Measurements from ENCODE around the gene APC. TPM values are rescaled to one million over a fixed set of nuclear protein-coding genes. Genes with fewer than 3 reads are reported as not detected.

Gene APC
- total RNA-seq, 2 donors from 2014 or later = 58.6 to 83.7 TPM

DNA sequence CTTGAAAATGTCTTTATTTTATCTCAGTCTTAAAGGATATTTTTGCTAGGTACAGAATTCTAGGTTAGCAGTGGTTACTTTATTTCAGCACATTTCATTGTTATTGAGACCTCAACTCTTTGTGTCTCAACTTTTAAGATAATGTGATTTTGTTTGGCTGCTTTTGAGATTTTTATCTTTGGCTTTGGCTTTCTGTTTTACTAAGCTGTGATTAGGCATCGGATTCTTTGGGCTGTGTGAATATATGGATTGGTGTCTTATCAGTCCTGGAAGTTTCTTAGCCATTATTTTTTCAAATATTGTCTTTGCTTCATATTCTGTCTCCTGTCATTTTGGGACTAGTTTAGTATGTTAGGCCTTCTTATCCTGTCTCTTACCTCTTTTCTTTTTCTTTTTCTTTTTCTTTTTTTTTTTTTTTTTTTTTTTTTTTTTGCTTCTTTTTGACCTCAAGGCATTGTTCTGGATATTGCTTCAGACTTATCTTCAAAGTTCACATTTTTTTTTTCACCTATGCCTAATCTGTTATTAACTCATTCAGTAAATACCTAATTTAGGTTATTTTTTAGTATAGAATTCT lies 20.1 kb upstream of the APC start:
- H3K4me1 ChIP-seq (ENCODE audit: control insufficient read depth in 1 of 2, low read depth in 2 of 2) = no peaks in the 10 kb centered on the region
- H3K27me3 ChIP-seq (replicated peaks; ENCODE audit: insufficient read depth) = no peaks in the 10 kb centered on the region
- no peak overlapping the region for H3K4me3 ChIP-seq
- H3K36me3 ChIP-seq = no peaks in the 10 kb centered on the region
- H3K9me3 ChIP-seq = no peaks in the 10 kb centered on the region
- no peak overlapping the region for H3K27ac ChIP-seq
- ATAC-seq (ENCODE audit: insufficient number of reproducible peaks, low FRiP score, low read depth) (no peak), DNase-seq (ENCODE audit: low spot score) (no peak)
- TF ChIP-seq, protein P1, sequence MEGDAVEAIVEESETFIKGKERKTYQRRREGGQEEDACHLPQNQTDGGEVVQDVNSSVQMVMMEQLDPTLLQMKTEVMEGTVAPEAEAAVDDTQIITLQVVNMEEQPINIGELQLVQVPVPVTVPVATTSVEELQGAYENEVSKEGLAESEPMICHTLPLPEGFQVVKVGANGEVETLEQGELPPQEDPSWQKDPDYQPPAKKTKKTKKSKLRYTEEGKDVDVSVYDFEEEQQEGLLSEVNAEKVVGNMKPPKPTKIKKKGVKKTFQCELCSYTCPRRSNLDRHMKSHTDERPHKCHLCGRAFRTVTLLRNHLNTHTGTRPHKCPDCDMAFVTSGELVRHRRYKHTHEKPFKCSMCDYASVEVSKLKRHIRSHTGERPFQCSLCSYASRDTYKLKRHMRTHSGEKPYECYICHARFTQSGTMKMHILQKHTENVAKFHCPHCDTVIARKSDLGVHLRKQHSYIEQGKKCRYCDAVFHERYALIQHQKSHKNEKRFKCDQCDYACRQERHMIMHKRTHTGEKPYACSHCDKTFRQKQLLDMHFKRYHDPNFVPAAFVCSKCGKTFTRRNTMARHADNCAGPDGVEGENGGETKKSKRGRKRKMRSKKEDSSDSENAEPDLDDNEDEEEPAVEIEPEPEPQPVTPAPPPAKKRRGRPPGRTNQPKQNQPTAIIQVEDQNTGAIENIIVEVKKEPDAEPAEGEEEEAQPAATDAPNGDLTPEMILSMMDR (IDR thresholded peaks at IDR 0.05) = no peak

DNA sequence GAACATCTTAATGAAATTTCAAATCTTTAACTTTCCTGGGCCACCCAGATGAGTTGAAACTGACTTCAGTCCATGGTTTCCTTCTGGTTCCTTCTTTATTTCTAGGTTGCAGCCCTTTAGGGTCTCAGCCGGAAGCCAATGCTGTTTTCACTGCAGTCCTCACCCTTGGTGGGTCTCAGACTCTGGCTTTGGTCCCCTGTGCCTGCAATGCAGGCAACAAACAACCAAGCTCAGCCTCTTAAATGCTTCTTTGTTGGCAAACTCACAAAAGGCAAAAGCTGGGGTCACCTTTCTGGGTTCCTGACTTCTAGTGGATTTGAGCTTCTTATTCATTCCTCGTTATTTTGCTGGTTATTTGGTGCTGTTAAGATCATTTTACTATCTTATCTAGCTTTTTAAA lies 19.3 kb upstream of the APC start:
- DNase-seq (ENCODE audit: low spot score) (no peak), ATAC-seq (ENCODE audit: insufficient number of reproducible peaks, low FRiP score, low read depth) (no peak)
- Histone ChIP-seq H3K27me3 (replicated peaks; ENCODE audit: insufficient read depth) (no peaks in the 10 kb centered on the region), H3K36me3 (no peaks in the 10 kb centered on the region), H3K27ac (no peak overlapping the region), H3K9me3 (no peaks in the 10 kb centered on the region), H3K4me1 (ENCODE audit: control insufficient read depth in 1 of 2, low read depth in 2 of 2) (peaks cover 0 to 4% of the 10 kb centered on the region in 2 donors), H3K4me3 (no peak overlapping the region)
- TF ChIP-seq, protein P1 (IDR thresholded peaks at IDR 0.05) = no peak

DNA sequence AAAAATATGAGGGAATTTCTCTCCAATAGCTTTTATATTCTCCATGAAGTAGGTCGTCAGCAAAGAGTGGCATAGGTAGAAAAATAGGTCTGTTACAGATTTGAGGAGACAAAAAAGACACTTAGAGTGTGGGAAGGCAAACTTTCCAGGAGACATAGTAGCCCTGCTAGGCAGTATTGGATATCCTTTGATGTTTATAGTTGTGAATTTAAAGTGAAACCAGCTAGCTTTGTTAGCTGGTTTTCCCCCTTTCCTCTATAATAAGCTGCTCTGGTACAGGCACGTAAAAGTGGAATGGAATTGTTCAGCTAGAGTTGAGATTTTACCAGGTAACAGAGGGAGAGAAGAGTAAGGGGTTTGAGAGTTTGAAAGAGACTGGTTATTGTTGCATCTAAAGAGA lies 17.1 kb upstream of the APC start:
- Histone ChIP-seq H3K4me1 (ENCODE audit: control insufficient read depth in 1 of 2, low read depth in 2 of 2) (peaks cover 0 to 16% of the 10 kb centered on the region in 2 donors), H3K4me3 (no peak overlapping the region), H3K27me3 (replicated peaks; ENCODE audit: insufficient read depth) (no peaks in the 10 kb centered on the region), H3K27ac (no peak overlapping the region), H3K9me3 (no peaks in the 10 kb centered on the region), H3K36me3 (no peaks in the 10 kb centered on the region)
- no peak for ATAC-seq (ENCODE audit: insufficient number of reproducible peaks, low FRiP score, low read depth)
- DNase-seq (ENCODE audit: low spot score) = no peak
- TF ChIP-seq, protein P1 (IDR thresholded peaks at IDR 0.05) = no peak

DNA sequence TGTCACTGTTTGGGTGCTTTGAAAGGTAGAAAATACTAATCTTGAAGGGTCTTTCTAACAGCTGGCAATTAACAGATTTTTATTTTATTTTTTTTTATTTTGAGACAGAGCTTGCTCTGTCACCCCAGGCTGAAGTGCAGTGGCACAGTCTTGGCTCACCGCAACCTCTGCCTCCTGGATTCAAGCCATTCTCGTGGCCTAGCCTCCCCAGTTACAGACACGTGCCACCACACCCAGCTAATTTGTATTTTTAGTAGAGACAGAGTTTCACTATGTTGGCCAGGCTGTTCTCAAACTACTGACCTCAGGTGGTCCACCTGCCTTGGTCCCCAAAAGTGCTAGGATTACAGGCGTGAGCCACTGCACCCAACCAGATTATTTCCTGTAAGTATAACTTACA lies 12.8 kb upstream of the APC start:
- TF ChIP-seq, protein P1 (IDR thresholded peaks at IDR 0.05) = no peak
- Histone ChIP-seq H3K4me1 (ENCODE audit: control insufficient read depth in 1 of 2, low read depth in 2 of 2) (peaks cover 2 to 16% of the 10 kb centered on the region in 2 donors), H3K4me3 (no peak overlapping the region), H3K27me3 (replicated peaks; ENCODE audit: insufficient read depth) (no peaks in the 10 kb centered on the region), H3K36me3 (no peaks in the 10 kb centered on the region), H3K9me3 (no peaks in the 10 kb centered on the region), H3K27ac (no peak overlapping the region)
- no peak for DNase-seq (ENCODE audit: low spot score)
- ATAC-seq (ENCODE audit: insufficient number of reproducible peaks, low FRiP score, low read depth) = no peak

DNA sequence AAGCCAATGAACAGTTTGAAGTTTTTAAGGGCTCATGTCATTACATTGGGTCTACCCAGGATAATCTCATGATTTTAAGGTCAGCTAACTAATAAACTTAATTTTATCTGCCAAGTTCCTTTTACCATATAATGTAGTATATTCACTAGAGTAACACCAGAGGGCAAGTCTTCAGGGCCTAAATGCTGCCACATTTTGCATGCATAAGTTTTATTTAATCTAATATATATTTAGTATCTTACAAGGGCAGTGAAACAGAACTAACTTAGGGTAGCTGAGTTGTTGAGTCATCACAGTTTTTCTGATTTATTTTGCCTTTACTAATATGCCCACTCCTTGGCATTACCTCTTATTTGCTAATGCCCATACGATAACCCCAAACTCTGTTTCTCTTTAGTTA lies 8.1 kb upstream of the APC start:
- no peaks in the 10 kb centered on the region for H3K9me3 ChIP-seq
- DNase-seq (ENCODE audit: low spot score) (no peak), ATAC-seq (ENCODE audit: insufficient number of reproducible peaks, low FRiP score, low read depth) (no peak)
- no peak overlapping the region for H3K27ac ChIP-seq
- H3K36me3 ChIP-seq = no peaks in the 10 kb centered on the region
- TF ChIP-seq, protein P1 (IDR thresholded peaks at IDR 0.05) = no peak
- H3K27me3 ChIP-seq (replicated peaks; ENCODE audit: insufficient read depth) = no peaks in the 10 kb centered on the region
- H3K4me3 ChIP-seq = no peak overlapping the region
- H3K4me1 ChIP-seq (ENCODE audit: control insufficient read depth in 1 of 2, low read depth in 2 of 2) = peaks cover 2 to 14% of the 10 kb centered on the region in 2 donors
